Mesothelial cell of epicardium (in vitro differentiated cells): ENCODE measurements around the gene MYO9B. TPM values are rescaled to one million over a fixed set of nuclear protein-coding genes. Genes with fewer than 3 reads are reported as not detected.
"Not testable (repeated sequence)": the region's sequence is repeated elsewhere in the genome, so short reads cannot be mapped to it uniquely, and the experiment has no call there.

Experiments
- DNase-seq, 2 experiments: peaks; one replicate each; pipeline ENCODE4 v3.0.0; 2021; ENCODE audit warnings: low spot score in 2 of 2; ENCODE audit not compliant: unreplicated experiment in 2 of 2
- H3K27ac Mint-ChIP-seq: 2 replicates; pipeline ENCODE4 v1.8.0; 2021; ENCODE audit warnings: mixed read lengths
- H3K27me3 Mint-ChIP-seq: 2 replicates; pipeline ENCODE4 v1.8.0; 2021; ENCODE audit warnings: low read depth, mixed read lengths
- H3K36me3 Mint-ChIP-seq: 2 replicates; pipeline ENCODE4 v1.8.0; 2021; ENCODE audit warnings: mixed read lengths
- H3K4me1 Mint-ChIP-seq: 2 replicates; pipeline ENCODE4 v1.8.0; 2021; ENCODE audit warnings: mixed read lengths
- H3K4me3 Mint-ChIP-seq: 2 replicates; pipeline ENCODE4 v1.8.0; 2021; ENCODE audit warnings: mild to moderate bottlenecking, moderate library complexity, mixed read lengths
- H3K9me3 Mint-ChIP-seq: 2 replicates; pipeline ENCODE4 v1.8.0; 2021; ENCODE audit warnings: mixed read lengths
- total RNA-seq: library from RNA; stranded (reverse); gene quantifications from 3 replicates; pipeline ENCODE4 v1.2.1, GENCODE V29; 2021
- TF ChIP-seq, protein P1 (sequence below): fragments of 200-600 bp; sonication (generic); IDR thresholded peaks from one replicate; pipeline ENCODE4 v1.5.0; 2021; ENCODE audit warnings: antibody characterized with exemption; ENCODE audit not compliant: unreplicated experiment

The MYO9B gene
- total RNA-seq, 1 donor from 2014 or later: 90.8 TPM

GRCh38 chr19:17098326-17098725 is 22.7 kb downstream of the MYO9B start:
- peaks cover 5% of the 10 kb centered on the region for H3K9me3 Mint-ChIP-seq
- TF ChIP-seq, protein P1, sequence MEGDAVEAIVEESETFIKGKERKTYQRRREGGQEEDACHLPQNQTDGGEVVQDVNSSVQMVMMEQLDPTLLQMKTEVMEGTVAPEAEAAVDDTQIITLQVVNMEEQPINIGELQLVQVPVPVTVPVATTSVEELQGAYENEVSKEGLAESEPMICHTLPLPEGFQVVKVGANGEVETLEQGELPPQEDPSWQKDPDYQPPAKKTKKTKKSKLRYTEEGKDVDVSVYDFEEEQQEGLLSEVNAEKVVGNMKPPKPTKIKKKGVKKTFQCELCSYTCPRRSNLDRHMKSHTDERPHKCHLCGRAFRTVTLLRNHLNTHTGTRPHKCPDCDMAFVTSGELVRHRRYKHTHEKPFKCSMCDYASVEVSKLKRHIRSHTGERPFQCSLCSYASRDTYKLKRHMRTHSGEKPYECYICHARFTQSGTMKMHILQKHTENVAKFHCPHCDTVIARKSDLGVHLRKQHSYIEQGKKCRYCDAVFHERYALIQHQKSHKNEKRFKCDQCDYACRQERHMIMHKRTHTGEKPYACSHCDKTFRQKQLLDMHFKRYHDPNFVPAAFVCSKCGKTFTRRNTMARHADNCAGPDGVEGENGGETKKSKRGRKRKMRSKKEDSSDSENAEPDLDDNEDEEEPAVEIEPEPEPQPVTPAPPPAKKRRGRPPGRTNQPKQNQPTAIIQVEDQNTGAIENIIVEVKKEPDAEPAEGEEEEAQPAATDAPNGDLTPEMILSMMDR: no peak
- H3K27me3 Mint-ChIP-seq: no peaks in the 10 kb centered on the region
- H3K4me3 Mint-ChIP-seq: no peak overlapping the region
- no peak for DNase-seq
- peaks cover 24% of the 10 kb centered on the region for H3K36me3 Mint-ChIP-seq
- H3K4me1 Mint-ChIP-seq: peaks cover 6% of the 10 kb centered on the region
- H3K27ac Mint-ChIP-seq: peak overlapping the region; percentile 39

DNA sequence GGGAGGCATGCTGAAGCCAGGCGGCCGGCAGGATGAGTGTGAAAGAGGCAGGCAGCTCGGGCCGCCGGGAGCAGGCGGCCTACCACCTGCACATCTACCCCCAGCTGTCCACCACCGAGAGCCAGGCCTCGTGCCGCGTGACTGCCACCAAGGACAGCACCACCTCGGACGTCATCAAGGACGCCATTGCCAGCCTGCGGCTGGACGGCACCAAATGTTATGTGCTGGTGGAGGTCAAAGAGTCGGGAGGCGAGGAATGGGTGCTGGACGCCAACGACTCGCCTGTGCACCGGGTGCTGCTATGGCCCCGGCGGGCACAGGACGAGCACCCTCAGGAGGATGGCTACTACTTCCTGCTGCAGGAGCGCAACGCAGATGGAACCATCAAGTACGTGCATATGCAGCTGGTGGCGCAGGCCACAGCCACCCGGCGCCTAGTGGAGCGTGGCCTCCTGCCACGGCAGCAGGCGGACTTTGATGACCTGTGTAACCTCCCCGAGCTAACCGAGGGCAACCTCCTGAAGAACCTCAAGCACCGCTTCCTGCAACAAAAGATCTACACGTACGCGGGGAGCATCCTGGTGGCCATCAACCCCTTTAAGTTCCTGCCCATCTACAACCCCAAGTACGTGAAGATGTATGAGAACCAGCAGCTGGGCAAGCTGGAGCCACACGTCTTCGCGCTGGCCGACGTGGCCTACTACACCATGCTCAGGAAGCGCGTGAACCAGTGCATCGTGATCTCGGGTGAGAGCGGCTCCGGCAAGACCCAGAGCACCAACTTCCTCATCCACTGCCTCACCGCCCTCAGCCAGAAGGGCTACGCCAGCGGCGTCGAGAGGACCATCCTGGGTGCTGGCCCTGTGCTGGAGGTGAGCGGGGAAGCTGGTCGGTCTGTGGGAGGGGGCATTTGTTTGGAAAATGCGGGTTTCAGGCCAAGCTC is 26.4 kb downstream of the MYO9B start:
- peaks cover 25% of the 10 kb centered on the region for H3K36me3 Mint-ChIP-seq
- no peak for DNase-seq
- no peak overlapping the region for H3K4me3 Mint-ChIP-seq
- no peaks in the 10 kb centered on the region for H3K9me3 Mint-ChIP-seq
- TF ChIP-seq, protein P1: no peak
- H3K27me3 Mint-ChIP-seq: no peaks in the 10 kb centered on the region
- H3K4me1 Mint-ChIP-seq: peaks cover 6% of the 10 kb centered on the region
- no peak overlapping the region for H3K27ac Mint-ChIP-seq

- H3K27ac Mint-ChIP-seq: no peak overlapping the region
- H3K4me3 Mint-ChIP-seq: no peak overlapping the region
- DNase-seq: no peak
- H3K4me1 Mint-ChIP-seq: peaks cover 11% of the 10 kb centered on the region
- H3K27me3 Mint-ChIP-seq: no peaks in the 10 kb centered on the region
- H3K9me3 Mint-ChIP-seq: no peaks in the 10 kb centered on the region
- peaks cover 25% of the 10 kb centered on the region for H3K36me3 Mint-ChIP-seq
- TF ChIP-seq, protein P1: peak; percentile 55
Observed at GRCh38 chr19:17103177-17103576, 27.6 kb downstream of the MYO9B start.

GRCh38 chr19:17104679-17105078 is 29.1 kb downstream of the MYO9B start:
- Mint-ChIP-seq H3K9me3 (no peaks in the 10 kb centered on the region), H3K4me1 (peaks cover 12% of the 10 kb centered on the region), H3K27ac (no peak overlapping the region), H3K27me3 (no peaks in the 10 kb centered on the region), H3K36me3 (peaks cover 22% of the 10 kb centered on the region), H3K4me3 (no peak overlapping the region)
- DNase-seq: no peak
- TF ChIP-seq, protein P1: no peak

GRCh38 chr19:17105556-17105955 is 30.0 kb downstream of the MYO9B start:
- TF ChIP-seq, protein P1: no peak
- H3K4me1 Mint-ChIP-seq: peaks cover 12% of the 10 kb centered on the region
- H3K27me3 Mint-ChIP-seq: no peaks in the 10 kb centered on the region
- H3K36me3 Mint-ChIP-seq: peaks cover 22% of the 10 kb centered on the region
- no peak overlapping the region for H3K4me3 Mint-ChIP-seq
- H3K27ac Mint-ChIP-seq: no peak overlapping the region
- H3K9me3 Mint-ChIP-seq: no peaks in the 10 kb centered on the region
- no peak for DNase-seq

DNA sequence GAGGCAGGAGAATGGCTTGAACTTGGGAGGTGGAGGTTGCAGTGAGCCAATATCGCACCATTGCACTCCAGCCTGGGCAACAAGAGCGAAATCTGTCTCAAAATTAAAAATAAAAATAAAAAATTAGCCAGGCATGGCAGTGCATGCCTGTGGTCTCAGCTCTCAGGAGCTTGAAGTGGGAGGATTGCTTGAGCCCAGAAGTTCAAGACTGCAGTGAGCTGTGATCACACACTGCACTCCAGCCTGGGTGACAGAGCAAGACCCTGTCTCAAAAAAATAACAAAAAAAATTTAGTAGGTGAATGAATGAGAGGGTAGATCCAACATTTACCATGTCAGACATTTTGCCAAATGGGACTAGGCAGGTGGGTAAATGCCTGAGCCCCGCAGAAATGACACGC is 31.4 kb downstream of the MYO9B start:
- H3K9me3 Mint-ChIP-seq, H3K4me3 Mint-ChIP-seq, DNase-seq, H3K27ac Mint-ChIP-seq, H3K27me3 Mint-ChIP-seq: not testable (repeated sequence)
- Mint-ChIP-seq H3K36me3 (peaks cover 28% of the 10 kb centered on the region), H3K4me1 (peaks cover 12% of the 10 kb centered on the region)
